22Rv1 (cell line): ENCODE data around the gene PDCD10.
A peak's percentile ranks its signal among the peaks of the same experiment; 100 is the strongest.

Experiments used
- H3K27ac ChIP-seq: fragments of 450-650 bp; 2 replicates; pipeline ENCODE4 v1.5.1; 2017
- ZFX ChIP-seq: fragments of 450-650 bp; IDR thresholded peaks from 2 replicates; pipeline ENCODE4 v1.6.1; 2017; ENCODE audit warnings: antibody characterized with exemption, borderline replicate concordance
- TF ChIP-seq, protein P1 (sequence below): fragments of 450-650 bp; IDR thresholded peaks from 2 replicates; pipeline ENCODE4 v1.5.1; 2017; ENCODE audit warnings: mild to moderate bottlenecking

The PDCD10 gene

DNA sequence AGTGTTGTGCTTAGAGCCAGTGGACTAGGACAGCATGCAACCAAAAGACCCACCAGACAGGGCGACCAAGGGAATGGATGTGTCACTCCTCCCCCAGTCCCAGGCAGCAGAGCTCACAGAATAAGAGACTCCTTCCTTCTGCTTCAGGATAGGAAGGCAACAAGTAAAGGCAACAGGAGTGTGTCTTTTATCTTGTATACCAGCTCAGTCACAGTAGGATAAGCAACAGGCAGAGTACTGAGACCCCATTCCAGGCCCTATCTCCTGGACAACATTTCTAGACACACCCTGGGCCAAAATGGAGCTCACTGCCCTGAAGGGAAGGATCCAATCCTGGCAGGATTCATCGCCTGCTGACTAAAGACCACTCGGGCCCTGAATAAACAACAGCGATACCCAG is 25.0 kb downstream of the PDCD10 start:
- TF ChIP-seq, protein P1, sequence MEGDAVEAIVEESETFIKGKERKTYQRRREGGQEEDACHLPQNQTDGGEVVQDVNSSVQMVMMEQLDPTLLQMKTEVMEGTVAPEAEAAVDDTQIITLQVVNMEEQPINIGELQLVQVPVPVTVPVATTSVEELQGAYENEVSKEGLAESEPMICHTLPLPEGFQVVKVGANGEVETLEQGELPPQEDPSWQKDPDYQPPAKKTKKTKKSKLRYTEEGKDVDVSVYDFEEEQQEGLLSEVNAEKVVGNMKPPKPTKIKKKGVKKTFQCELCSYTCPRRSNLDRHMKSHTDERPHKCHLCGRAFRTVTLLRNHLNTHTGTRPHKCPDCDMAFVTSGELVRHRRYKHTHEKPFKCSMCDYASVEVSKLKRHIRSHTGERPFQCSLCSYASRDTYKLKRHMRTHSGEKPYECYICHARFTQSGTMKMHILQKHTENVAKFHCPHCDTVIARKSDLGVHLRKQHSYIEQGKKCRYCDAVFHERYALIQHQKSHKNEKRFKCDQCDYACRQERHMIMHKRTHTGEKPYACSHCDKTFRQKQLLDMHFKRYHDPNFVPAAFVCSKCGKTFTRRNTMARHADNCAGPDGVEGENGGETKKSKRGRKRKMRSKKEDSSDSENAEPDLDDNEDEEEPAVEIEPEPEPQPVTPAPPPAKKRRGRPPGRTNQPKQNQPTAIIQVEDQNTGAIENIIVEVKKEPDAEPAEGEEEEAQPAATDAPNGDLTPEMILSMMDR = no peak
- no peak for TF ChIP-seq ZFX

DNA sequence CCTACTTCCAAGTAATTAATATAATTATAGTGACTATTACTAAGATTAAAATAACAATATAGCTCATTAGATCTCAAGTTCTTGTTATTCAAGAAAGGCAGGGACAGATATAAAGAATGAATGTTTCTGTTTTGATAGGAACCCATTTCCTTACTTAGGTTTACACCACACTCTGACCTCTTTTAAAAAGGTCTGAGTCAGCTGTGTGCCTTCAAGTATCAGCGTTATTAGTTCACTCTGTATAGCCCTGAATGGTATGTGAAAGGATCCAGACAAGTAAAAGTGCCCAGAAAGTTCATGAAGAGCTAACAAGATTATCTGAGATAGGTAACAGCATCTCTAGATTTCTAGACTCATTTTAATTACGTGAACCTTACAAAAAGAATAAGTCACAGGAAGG is 28.9 kb downstream of the PDCD10 start:
- H3K27ac ChIP-seq = no peak overlapping the region
- TF ChIP-seq, protein P1 = no peak
- no peak for TF ChIP-seq ZFX

More for the DNA sequence above, 25.0 kb downstream of the PDCD10 start:
- no peak overlapping the region for H3K27ac ChIP-seq

DNA sequence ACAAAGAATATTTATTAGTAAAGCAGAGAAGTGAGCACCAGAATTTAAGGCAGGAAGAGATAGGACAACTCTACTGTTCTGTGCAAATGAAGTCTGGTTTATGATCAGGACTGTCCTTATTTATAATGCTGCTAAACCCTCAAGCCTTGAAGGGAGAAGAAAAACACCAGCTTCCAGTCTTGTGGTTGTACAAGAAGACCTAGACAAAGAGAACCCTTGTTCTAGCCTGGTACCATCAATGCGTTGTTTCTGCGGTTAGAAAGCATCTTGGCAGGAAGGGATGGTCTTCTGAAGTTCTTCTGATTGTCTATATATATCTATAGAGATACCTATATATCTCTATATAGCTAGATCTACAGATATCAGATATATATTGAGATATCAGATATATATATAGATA is 33.8 kb downstream of the PDCD10 start:
- TF ChIP-seq ZFX = no peak
- TF ChIP-seq, protein P1 = no peak
- no peak overlapping the region for H3K27ac ChIP-seq

- H3K27ac ChIP-seq = no peak overlapping the region
- no peak for TF ChIP-seq ZFX
- TF ChIP-seq, protein P1 = no peak
These were observed 34.6 kb downstream of the PDCD10 start for GRCh38 chr3:167700046-167700445.

DNA sequence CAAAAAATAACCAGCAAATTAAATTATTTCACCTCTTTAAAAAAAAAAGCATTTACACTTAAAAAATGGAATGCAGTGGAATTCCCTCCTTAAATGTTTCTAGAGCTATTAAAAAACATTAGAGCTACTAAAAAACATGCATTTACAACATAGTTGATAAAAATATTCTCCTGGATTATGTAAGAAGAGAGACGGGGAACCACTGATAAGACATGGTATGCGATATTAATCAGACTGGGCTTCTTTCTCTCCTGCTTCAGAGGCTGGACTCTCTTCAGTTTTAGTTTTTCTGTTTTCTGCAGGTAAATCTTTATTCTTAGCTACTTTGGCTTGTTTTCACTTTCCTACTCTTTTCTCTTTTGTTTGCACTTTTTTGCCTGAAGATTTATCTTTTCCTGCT is 40.6 kb downstream of the PDCD10 start:
- H3K27ac ChIP-seq = no peak overlapping the region
- no peak for TF ChIP-seq ZFX
- TF ChIP-seq, protein P1 = no peak

DNA sequence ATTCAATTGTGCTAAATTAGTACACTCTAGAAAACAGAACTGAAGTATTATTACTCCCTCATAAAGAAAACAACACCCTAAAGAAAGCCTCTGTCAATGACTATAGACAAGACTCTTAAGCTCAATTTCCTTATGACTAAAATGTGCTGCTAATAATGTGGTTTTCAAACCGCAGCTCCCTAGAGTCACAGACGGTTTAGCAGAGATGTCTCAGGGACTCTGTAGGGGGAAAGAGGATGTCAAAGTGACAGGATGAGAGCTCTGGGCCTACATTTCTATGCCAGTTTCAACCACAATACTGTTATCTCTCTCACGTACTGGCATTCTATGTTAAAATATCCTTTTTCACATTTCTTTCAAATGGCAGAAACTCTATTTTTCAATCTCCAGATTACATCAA is 43.3 kb downstream of the PDCD10 start:
- TF ChIP-seq, protein P1 = no peak
- H3K27ac ChIP-seq = no peak overlapping the region

DNA sequence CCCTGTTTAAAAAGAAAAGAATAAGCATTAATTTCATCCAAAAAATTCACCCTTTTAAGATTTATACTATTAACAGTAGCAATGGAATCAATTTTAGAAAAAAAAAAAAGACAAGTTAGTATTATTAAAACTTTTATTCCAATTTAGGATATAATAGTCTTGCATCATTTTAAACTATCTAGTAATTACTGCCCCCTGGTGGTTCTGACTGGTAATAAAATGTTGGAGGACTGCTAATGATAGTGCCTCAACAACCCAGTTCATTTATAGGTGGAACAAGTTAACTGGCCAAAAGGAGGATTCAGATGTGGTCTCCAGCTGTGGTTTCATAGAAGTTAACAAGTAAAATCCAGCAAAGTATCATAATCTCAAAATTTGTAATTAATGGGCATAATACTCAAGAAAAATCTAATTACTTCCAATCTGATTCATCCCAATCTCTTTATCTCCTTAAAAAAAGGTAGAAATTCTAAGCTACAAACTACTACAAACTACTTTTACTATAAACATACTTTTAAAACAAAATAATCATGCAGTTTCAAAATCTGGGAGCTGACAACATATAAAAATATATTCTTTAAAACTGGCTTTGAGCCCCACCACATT is 50.2 kb downstream of the PDCD10 start:
- no peak overlapping the region for H3K27ac ChIP-seq
- TF ChIP-seq, protein P1 = peak; percentile 82
- TF ChIP-seq ZFX = no peak
